SIG-M5 treated with dmso at 0.1 percent for 504 hours (cell line): Measurements from ENCODE around the gene ENTR1.

Source experiments
- DNase-seq: peaks from one replicate; lab custom pipeline; 2025; ENCODE audit not compliant: unreplicated experiment; lab: John Stamatoyannopoulos, UW

Gene ENTR1

GRCh38 chr9:136379003-136379287, 31.5 kb downstream of the ENTR1 start:
- no peak for DNase-seq

GRCh38 chr9:136378170-136379002, 32.0 kb downstream of the ENTR1 start:
- DNase-seq, result no peak

- DNase-seq, result no peak
Observed at GRCh38 chr9:136377341-136378169, 32.9 kb downstream of the ENTR1 start.

GRCh38 chr9:136376457-136376856, 34.0 kb downstream of the ENTR1 start:
- no peak for DNase-seq

GRCh38 chr9:136375096-136375495, 35.3 kb downstream of the ENTR1 start:
- no peak for DNase-seq

GRCh38 chr9:136374183-136374575, 36.2 kb downstream of the ENTR1 start:
- DNase-seq, result no peak

- DNase-seq, result no peak
Observed at GRCh38 chr9:136373300-136374182, 36.9 kb downstream of the ENTR1 start, which contains the start of gene CARD9. CARD9 (minus strand) TSS chr9:136373669; CDS start chr9:136372078, 1,591 bp downstream.

- peak; percentile 75 for DNase-seq
Observed at GRCh38 chr9:136372561-136373299, 37.7 kb downstream of the ENTR1 start.

- no peak for DNase-seq
Observed at GRCh38 chr9:136372006-136372405, 38.4 kb downstream of the ENTR1 start.

- no peak for DNase-seq
Observed at GRCh38 chr9:136371533-136371880, 38.9 kb downstream of the ENTR1 start.

GRCh38 chr9:136370687-136371532, 39.5 kb downstream of the ENTR1 start:
- DNase-seq, result no peak

- DNase-seq, result no peak
Observed at GRCh38 chr9:136370037-136370436, 40.4 kb downstream of the ENTR1 start.

GRCh38 chr9:136368190-136368589, 42.2 kb downstream of the ENTR1 start:
- no peak for DNase-seq

GRCh38 chr9:136367296-136368145, 42.9 kb downstream of the ENTR1 start:
- no peak for DNase-seq

GRCh38 chr9:136366826-136367225, 43.6 kb downstream of the ENTR1 start:
- DNase-seq, result no peak

- DNase-seq, result no peak
Observed at GRCh38 chr9:136365775-136366222, 44.6 kb downstream of the ENTR1 start.

GRCh38 chr9:136364942-136365774, 45.3 kb downstream of the ENTR1 start:
- no peak for DNase-seq
